Measurements from ENCODE around the gene GFRA3. TPM values are rescaled to one million over a fixed set of nuclear protein-coding genes. Genes with fewer than 3 reads are reported as not detected.

The GFRA3 gene
- total RNA-seq, 1 experiment from 2014 or later: 1.6 TPM

DNA sequence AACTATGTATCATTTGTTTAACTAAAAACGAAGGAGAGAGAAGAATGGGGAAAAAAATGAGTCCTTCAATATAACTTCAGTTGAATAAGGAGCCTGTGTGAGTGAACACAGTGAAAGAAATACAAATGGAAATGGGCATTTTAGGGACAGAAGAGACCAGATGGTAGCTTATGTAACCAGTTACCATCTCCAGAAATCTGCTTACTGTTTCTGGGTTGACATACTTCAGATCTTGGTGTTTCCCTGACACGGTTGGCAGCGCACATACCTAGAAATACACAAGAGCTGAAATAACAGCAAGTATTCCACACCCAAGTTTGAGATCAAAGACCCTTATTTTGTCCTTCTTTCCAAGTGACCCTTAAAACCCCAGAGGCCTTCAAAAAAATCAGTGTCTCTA lies 14.9 kb upstream of the GFRA3 start:
- Mint-ChIP-seq H3K4me1 (no peaks in the 10 kb centered on the region), H3K27ac (no peak overlapping the region), H3K36me3 (ENCODE audit: insufficient read depth in 1 of 3, low read depth in 3 of 3) (peaks cover 10 to 43% (median 29%) of the 10 kb centered on the region in 3 experiments; a peak in 6 of 7 replicates), H3K9me3 (no peaks in the 10 kb centered on the region), H3K4me3 (no peak overlapping the region), H3K27me3 (ENCODE audit: low read depth) (no peaks in the 10 kb centered on the region)
- Histone ChIP-seq H3K18ac (ENCODE audit: insufficient read length, low read depth, low read length) (no peak overlapping the region), H3K9ac (ENCODE audit: extremely low read depth, insufficient read length, low read length) (no peak overlapping the region), H3K79me1 (ENCODE audit: insufficient read depth, low read depth, low read length, poor library complexity, severe bottlenecking) (no peaks in the 10 kb centered on the region), H4K91ac (ENCODE audit: insufficient read length, low read depth, low read length) (no peak overlapping the region), H3K23me2 (ENCODE audit: insufficient read length, low read depth, low read length, poor library complexity, severe bottlenecking) (no peaks in the 10 kb centered on the region), H3K79me2 (ENCODE audit: insufficient read depth, low read length) (no peaks in the 10 kb centered on the region), H4K8ac (replicated peaks; ENCODE audit: insufficient read length, low read depth, low read length) (no peak overlapping the region), H3T11ph (ENCODE audit: low read length) (no peak overlapping the region), H2BK15ac (ENCODE audit: low read depth, low read length) (no peak overlapping the region), H2AFZ (ENCODE audit: low read length) (no peak overlapping the region), H2BK120ac (ENCODE audit: low read depth, low read length, poor library complexity, severe bottlenecking) (no peak overlapping the region), H4K20me1 (ENCODE audit: control insufficient read depth, insufficient read depth, insufficient read length) (peaks cover 2% of the 10 kb centered on the region), H2AK5ac (ENCODE audit: insufficient read length, low read length) (no peak overlapping the region), H3K27me3 (ENCODE audit: insufficient read depth, low read length) (no peaks in the 10 kb centered on the region), H2BK20ac (ENCODE audit: low read depth, low read length, poor library complexity, severe bottlenecking) (no peak overlapping the region), H3K56ac (ENCODE audit: insufficient read length, low read depth, low read length) (no peak overlapping the region), H2BK12ac (ENCODE audit: insufficient read length, low read depth, low read length) (no peak overlapping the region), H3K23ac (ENCODE audit: insufficient read length, low read depth, low read length) (no peak overlapping the region), H4K5ac (ENCODE audit: insufficient read length, low read depth, low read length) (no peak overlapping the region), H2BK5ac (ENCODE audit: insufficient read length, low read length) (no peak overlapping the region), H3K4me2 (ENCODE audit: insufficient read depth, insufficient read length, low read length) (no peak overlapping the region), H3K14ac (ENCODE audit: insufficient read depth, low read length) (no peak overlapping the region), H3K27ac (ENCODE audit: insufficient read length, low read depth, low read length) (no peak overlapping the region), H3K4ac (ENCODE audit: low read depth, low read length) (no peak overlapping the region), H3K4me1 (ENCODE audit: insufficient read depth, low read length) (no peaks in the 10 kb centered on the region), H3K9me3 (ENCODE audit: control insufficient read depth, low read depth, low read length) (no peaks in the 10 kb centered on the region)
- WGBS (ENCODE audit: extremely low coverage, insufficient read length, low lambda C conversion rate): no CpG with 5 or more reads among the region's 3 CpGs
- DNase-seq: no peak
- no peak for TF ChIP-seq CTCF (conservative IDR thresholded peaks at IDR 0.05)
